HG03571 (cell line): ENCODE data around the gene CAMK4.

ENCODE experiments used
- ATAC-seq: cut with Tn5 transposase; IDR thresholded peaks from one replicate; pipeline ENCODE4 v1.9.1; 2021; ENCODE audit not compliant: unreplicated experiment

Gene CAMK4

DNA sequence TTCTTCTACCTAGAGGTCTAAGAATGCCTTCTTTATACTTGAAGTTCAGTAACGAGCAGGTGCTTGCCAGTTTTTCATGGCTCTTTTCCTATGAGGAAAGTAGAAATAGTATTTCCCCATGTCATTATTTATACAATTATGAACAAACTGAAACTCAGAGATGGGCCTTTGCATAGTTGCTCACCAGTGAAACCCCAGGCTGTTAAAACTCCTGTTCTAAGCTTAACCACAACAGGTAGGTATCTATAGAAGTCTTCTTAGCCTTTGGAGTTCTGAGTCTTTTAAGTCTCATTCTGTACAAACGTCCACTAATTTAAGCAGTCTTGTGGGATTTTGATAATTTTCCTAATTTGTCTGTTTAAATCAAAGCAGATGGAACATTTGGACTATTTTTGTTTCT, 198.1 kb downstream of the CAMK4 start:
- ATAC-seq = no peak

DNA sequence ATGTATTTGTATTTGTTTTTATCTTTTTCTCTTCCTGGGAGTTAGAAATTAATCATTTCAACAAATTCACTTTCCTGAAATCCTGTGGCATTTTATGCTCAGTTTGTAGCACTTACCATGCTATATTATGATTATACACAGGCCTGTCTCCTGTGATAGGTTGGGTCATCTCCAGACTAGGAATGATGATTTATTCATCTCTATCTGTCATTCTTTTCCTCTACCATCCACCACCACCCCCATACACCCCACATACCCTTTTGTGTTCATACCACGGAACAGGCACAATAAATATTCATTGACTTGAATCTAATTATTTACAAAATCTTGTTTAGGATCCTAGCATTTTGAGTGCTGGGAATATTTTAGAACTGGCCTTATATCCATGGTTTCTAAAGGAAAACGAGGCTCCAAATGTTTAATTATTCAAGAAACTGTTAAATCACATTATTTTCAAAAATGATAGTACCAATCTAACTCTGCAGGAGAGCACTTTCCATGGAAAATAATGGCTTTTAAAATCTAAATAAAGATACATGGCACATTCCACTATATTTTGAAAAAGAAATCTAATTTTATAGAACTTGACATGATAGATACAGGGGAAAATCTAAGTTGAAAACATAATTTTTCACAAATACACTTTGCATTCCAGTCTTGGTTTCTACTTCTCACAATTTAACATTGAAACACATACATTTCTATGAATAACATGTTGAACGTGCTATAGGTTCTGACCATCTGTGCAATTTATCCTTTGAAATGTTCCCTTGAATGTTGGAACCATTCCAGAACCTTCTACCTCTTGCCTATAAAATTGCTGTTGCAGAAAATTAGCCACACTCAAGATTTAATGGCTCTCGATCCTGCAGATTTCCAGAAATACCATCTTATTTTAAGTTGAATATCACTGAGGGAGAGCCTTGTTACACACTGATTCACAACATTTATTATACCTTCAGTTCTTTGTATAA, 198.8 kb downstream of the CAMK4 start:
- no peak for ATAC-seq

DNA sequence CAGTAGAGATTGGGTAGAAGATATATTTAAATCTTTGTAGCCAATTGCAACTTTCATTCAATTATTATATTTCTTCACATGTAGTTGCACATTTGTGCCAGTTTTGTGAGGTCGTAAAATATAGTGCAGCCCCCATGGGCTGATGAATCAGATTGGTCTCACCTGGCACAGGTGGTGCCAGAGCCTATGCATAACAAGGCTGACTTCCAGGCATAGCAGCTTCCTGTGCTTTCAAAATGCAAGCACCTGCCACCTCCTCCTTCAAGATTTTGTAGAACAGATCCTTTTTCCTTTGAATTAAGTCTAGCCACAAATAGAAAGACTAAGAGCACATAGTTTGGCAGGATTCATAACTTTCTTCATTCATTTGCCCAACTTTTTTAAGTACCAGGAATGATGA, 201.0 kb downstream of the CAMK4 start:
- no peak for ATAC-seq

DNA sequence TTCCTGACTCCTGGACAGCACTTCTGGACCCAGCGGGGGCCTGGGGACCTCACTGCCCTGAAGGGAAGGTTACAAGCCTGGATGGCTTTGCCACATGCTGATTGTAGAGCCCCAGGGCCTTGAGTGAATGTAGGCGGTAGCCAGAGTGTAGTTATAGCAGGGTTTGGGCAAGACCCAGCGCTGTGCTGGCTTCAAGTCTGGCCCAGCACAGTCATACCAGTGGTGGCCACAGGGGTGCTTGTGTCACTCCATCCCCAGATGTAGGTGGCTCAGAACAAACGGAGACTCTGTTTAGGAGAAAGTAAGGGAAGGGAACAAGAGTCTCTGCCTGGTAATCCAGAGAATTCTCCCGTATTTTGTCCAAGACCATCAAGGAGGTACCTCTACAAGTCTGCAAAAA, 203.6 kb downstream of the CAMK4 start:
- ATAC-seq = no peak

DNA sequence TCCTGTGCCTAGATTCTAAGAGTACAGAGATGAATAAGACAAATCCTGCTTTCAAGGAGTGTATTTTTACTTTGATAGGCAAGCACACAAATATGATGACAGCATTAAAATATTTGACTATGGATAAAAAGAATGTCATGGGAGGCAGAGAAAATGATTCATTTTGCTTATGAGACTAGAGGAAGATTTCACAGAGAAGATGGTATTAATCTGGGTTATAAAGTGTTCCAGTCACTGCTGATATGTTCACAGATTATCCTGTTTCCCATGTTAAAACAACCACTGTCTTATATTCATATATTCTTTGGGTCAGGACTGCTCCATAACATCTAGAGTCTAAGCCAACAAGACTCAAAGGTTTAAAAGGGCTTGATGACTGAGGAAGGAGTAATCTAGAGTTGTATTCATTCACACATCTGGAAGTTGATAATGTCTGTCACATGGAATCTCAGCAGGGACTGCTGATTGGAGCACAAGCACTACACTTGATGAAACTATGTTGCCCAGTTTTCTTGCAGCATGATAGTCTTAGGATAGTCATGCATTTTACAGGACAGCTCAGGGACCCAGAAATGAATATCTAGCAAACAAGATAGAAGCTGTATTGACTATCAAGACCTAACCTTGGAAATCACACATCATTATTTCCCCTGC, 208.8 kb downstream of the CAMK4 start:
- ATAC-seq = no peak

DNA sequence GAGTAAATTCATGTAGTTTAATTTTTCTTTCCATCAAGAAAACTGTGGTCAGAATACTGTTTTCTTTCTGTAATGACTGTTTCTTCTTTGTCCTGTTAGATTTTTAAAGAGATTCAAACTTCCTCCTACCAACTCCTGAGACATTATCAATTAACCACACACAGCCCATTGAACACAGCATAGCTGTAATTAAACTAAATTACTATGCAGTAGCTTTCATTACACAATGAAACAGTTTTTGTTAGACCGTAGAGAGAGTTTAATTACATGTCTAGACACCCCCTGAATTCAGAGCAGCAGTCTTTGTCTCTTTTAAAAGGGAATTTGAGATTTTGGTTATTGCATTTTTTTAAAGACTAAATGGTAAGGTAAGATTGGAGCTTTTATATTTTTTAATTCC, 210.6 kb downstream of the CAMK4 start:
- ATAC-seq = no peak

DNA sequence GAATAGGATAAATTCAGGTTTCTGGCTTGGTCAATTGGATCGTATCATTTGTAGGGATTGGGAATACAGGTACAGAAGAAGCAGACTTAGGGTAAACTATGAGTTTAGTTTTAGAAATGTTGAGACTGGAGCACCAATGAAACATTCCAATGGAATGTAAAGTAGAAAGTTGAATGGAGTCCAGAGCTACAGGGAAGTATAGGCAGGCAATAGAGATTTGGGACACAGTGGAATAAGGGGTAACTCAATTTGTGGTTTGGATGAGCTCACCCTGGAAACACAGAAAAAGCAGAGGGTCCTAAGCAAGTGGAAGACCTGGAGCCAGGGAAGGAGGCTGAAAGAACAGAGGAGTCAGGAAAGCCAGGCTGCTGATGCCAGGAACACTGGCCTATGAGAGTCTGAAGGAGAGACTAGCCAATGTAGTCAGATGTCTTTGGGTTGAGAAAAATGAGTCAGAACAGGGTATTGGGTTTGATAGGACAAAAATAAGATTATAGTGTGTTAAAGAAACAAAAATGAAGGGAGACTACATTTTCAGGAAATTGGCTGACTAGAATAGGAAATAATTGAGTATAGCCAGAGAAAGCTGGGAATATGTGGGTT, 215.4 kb downstream of the CAMK4 start:
- no peak for ATAC-seq

DNA sequence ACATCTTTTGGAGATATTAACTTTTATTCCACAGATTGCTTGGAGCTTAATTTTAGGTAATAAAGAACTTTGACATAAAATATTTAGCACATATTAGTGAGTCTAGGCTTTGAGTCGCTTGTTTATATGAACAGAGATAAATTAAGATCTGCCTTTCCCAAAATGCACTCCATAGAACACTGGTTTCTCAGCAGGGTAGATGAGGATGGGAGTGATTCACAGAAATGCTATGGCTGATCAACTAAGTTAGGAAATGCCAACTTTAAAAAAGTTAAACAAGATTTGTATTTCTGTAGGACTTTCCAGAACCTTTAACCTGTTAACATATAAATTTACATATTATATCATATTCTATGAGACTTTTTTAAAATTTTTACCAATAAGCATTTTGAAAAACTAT, 222.9 kb downstream of the CAMK4 start:
- ATAC-seq = no peak

DNA sequence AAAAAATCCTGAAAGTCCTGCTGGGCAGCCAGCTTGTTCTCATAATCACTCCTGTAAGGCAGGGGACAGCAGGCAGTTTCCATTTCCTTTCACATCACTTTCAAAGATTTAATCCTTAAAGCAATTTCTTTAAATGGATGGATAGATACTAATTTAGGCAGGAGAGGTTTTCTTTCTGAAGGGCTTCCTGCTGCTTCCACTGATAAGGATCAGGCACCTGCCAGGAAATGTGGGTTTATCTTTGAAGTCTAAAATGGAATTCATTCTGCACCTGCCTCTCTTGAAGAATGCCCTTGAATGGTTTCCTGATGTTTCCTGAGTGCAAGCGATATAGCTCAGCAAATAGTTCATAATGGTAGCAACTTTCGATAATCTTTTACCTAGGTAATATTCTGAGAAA, 223.6 kb downstream of the CAMK4 start:
- no peak for ATAC-seq

DNA sequence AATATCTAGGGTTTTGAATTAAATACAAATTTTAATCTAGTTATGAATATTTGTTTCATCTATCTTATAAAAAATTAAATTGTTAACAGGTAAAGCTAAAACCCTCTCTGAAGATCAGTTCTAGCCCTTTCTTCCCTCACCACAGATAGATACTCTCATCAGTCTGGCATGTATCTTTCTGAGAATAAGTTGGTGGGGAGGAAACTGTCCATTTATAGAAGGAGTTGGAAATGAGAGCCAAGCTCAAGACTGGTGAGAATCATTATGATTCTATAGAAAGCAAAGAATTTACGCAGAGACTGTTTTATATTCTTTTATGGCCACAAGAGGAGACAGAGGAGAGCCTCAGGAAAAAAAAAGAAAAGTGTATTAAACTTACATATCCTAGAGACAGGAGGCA, 229.1 kb downstream of the CAMK4 start:
- no peak for ATAC-seq

DNA sequence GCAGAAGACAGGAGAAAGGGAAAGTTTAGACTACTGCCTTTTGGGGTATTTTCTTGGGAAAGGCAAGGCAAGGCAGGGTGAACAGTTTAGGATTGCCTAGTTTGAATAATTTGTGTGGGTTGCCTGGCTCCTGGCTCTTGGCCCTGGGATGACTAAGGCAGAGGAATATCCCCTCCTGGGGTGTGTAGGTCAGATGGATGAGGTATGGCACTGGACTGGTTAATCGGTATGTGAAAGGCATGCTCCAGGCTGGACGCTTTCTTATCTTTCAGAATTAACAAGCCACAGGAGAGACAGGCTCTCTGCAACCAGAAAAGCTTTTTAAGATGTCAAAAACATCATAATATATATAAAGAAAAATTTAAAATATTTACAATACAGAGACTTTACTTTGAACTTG, 229.6 kb downstream of the CAMK4 start:
- no peak for ATAC-seq

DNA sequence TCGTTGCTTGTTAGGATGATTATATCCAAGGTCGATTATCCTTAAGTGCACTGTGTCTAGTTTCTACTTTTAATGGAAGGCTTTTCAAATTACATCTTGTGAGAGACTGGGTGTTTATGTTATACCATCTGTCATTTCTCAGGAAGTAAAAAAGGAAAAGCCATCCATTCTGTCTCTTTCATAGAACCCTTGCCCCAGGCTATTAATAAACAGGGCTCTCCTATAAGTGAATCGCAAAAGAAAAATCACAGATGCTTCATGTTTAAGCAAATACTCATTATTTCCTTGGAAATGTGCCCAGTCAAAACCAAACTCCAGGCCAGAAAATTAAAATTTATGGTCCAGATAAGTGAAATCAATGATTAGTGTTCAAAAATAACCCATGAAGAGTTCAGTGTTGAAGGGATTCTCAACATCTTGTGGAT, 230.0 kb downstream of the CAMK4 start:
- ATAC-seq = no peak

DNA sequence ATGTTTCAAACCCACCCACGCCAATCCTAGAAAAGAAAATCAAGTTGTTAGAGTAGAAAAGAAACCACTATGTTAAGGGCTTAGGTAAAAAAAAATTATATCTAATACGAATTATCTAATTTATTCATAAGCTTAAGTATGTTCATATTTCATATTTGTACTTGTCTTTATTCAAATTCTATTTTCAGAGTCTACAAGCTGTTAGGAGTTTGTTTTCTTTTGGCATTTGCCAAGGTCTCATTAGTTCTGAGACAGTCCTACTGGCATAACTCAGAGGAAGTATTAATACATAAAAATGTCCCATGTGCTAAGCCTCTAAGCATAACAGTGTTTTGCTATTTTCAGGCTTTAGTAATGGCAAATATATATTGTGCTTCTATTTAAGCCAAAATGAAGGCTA, 230.6 kb downstream of the CAMK4 start:
- no peak for ATAC-seq

DNA sequence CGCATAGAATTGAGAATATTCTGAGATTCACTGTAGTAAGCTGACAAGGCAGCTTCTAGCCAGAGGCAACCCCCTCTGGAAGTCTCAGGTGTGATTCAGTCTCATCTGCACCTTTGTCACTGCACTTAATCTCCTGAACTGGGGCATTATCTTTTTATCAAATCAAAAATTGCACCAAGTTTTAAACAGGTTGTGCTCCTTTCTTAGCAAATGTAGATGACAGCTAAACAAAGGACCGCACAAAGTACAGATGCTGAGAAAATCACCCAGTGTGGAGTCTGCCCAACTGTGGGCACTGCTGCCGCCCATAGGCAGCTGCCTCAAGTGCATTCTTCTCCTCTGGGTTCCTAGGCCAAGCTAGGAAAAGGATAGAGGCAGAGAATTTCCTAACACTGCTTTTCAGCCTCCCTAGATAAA, 237.1 kb downstream of the CAMK4 start:
- no peak for ATAC-seq

DNA sequence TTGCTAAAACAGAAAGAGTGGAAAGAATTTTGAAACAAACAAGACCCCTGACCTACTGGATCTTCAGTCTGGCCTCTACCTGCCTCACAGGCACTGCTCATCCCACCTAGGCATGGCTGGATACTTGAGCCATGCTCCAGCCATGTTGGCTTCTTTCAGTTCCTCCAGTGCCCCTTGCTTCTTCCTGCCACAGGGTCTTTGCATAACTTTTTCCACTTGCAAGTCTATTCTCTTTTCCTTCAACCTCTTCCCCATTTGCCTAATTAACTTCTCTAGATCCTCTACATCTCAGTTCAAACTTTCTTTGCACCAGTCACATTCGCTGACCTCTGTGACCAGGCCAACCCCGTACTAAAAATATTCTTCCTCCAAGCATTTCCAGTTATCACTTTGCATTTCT, 237.8 kb downstream of the CAMK4 start:
- ATAC-seq = no peak

DNA sequence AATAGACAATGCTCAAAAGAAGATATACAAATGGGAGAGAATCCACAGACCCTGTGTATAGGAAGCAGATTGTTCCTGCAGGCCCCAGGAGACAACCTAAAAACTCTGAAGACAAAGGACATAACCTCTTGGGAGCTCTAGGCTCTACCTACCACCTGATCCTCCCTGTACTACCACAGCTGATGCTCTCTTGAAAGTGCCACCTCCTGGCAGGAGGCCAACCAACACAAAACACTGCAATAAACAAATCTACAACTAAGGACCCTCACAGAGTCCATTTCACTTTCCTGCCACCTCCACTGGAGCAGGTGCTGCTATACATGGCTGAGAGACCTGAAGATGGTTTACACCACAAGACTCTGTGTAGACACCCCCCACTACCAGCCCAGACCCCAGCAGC, 239.1 kb downstream of the CAMK4 start:
- no peak for ATAC-seq

DNA sequence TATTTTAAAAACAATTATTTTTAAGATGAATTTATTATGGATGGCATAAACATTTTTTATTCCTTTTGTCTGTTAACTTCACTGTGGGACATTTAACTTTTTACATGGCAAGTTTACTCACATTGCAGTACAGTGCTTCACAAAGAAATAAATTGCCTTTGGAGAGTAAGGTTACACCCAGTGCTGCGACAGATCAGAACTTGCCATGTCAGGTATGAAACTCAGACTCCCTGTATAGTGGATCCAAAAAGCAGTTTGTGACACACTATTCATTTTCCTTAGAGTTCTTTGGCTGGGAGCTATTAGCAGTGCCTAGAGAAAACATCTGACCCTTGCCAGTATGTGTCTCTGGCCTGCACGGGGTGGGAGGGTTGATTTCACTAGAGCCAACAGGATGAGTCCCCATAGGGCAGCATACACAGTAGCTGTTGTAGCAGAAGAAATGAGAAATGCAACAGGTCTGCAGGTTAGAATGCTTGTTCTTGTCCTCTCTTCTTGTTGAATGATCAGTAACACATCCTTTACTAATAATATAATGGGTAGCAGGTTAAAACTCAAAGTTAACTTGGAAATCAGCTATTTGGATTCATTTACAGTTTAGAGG, 245.2 kb downstream of the CAMK4 start:
- ATAC-seq = no peak

DNA sequence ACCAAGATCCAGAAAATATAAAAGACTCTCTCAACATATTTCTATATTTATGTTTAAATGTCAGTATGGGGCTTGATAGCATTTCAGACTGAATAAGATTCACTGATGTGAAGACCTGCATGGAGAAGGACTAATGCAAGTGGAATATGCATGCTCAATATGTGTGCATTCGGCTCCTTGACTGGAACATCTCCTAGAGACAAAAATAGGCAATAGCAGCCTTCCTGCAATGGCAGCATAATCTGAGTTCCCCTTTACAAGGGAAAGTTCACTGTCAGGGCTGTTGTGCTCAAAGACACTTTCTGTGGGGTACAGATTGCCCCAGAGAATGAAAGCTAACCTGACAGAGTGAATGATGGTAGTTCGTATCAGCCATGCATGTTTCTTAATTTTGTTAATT, 245.7 kb downstream of the CAMK4 start:
- ATAC-seq = no peak

DNA sequence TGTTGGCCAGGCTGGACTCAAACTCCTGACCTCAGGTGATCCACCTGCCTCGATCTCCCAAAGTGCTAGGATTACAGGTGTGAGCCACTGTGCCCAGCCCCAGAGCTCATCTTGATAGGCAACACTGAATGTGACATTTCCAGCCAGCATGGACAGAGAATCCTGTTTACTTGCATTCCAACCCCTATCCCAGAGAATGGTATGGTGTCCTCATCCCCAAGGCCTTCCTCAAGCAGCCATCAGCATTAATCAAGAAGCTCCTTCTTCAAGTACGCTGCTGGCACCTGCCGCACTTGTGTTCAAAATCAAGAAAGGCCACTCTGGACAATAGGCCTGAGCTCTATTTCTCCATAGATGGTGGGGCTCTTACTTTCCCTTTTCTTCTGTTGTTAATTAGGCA, 247.9 kb downstream of the CAMK4 start:
- no peak for ATAC-seq

DNA sequence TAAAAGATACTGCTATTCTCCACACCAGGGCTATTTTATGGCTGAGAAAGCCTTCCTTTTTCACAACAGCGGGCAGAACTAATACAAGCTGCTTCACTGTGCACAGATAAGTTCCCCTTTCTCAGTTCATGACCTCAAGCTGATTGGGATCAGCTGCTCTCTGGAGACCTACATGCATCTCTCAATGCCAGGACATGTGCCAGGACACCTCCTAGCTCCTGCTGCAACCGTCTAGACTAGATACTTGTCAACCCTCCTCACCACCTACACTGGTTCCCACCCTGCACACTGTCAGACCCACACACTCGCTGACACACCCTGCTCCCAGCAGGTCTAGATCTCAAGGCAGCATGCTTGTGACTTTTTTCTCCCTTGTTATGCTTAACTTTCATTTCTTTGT, 248.4 kb downstream of the CAMK4 start:
- ATAC-seq = no peak

DNA sequence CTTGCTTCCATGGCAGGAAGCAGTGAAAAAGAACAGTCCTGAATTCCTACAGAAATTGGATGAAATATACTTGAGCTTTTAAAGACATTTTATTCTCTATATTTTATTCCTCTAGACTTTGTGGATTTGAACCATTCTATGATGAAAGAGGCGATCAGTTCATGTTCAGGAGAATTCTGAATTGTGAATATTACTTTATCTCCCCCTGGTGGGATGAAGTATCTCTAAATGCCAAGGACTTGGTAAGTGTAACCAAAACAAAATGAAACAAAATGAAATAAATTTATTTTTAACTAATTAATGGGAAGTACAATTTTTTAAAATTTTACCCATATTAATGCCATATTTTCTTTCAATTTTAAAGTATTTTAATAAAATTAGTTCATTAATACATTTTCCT, 254.1 kb downstream of the CAMK4 start:
- ATAC-seq = no peak

DNA sequence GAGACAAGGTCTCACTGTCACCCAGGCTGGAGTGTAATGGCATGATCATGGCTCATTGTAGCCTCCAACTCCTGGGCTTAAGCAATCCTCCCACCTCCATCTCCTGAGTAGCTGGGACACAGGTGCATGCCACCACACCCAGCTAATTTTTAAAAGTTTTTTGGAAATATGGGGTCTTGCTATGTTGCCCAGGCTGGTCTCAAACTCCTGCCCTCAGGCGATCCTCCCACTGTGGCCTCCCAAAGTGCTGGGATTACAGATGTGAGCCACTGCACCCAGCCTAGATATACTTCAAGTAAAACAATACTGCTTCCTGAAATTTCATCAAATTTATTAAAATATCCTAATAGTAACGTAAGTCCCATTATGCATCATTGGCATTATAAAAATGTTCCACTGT, 254.7 kb downstream of the CAMK4 start:
- ATAC-seq = no peak
